D721Med (cell line): ENCODE results near the gene HOXA5.
A peak's percentile ranks its signal among the peaks of the same experiment; 100 is the strongest.

ENCODE experiments used
- DNase-seq: peaks from one replicate; pipeline ENCODE4 v3.0.0; 2011; ENCODE audit warnings: low spot score; ENCODE audit not compliant: insufficient read length
- FAIRE-seq: peaks from 2 replicates; lab custom pipeline; 2011; peaks lifted over from hg19 to GRCh38; lab: Jason Lieb, UNC
- CTCF ChIP-seq: IDR thresholded peaks from 2 replicates; pipeline ENCODE4 v1.5.1; 2012; ENCODE audit warnings: mild to moderate bottlenecking, control low read depth; ENCODE audit not compliant: insufficient read depth; ENCODE audit errors: missing control alignments

HOXA5 gene

GRCh38 chr7:27180431-27181420 lies 37.2 kb upstream of the HOXA5 start:
- FAIRE-seq (no peak), DNase-seq (no peak)

GRCh38 chr7:27179503-27180430 lies 36.3 kb upstream of the HOXA5 start:
- peak; percentile 91 for DNase-seq

More at GRCh38 chr7:27180431-27181420, 37.2 kb upstream of the HOXA5 start:
- no peak for TF ChIP-seq CTCF

GRCh38 chr7:27179030-27179429 lies 35.5 kb upstream of the HOXA5 start:
- FAIRE-seq: no peak
- DNase-seq: no peak
- no peak for TF ChIP-seq CTCF

More at GRCh38 chr7:27179503-27180430, 36.3 kb upstream of the HOXA5 start:
- no peak for FAIRE-seq
- TF ChIP-seq CTCF: peak; percentile 53

- FAIRE-seq (no peak), DNase-seq (no peak)
- no peak for TF ChIP-seq CTCF
Measured at GRCh38 chr7:27178366-27178765, 34.9 kb upstream of the HOXA5 start.

- DNase-seq (no peak), FAIRE-seq (no peak)
- TF ChIP-seq CTCF: no peak
Measured at GRCh38 chr7:27177795-27178320, 34.4 kb upstream of the HOXA5 start.

- TF ChIP-seq CTCF: no peak
- no peak for DNase-seq
- no peak for FAIRE-seq
Measured at GRCh38 chr7:27176962-27177794, 33.7 kb upstream of the HOXA5 start.
